ENCODE results near the gene ADRM1. TPM values are rescaled to one million over a fixed set of nuclear protein-coding genes. Genes with fewer than 3 reads are reported as not detected.

Gene ADRM1
- total and polyA plus RNA-seq, 12 donors: 67.7 to 192 (median 74.7) TPM

- Histone ChIP-seq H3K4me1 (peaks cover 18 to 58% (median 30%) of the 10 kb centered on the region in 9 donors), H3K36me3 (peaks cover 8 to 61% (median 45%) of the 10 kb centered on the region in 9 donors), H3K4me3 (peak overlapping the region; percentile 79 to 98 (median 88)), H3K9me3 (no peaks in the 10 kb centered on the region), H3K27me3 (no peaks in the 10 kb centered on the region), H3K27ac (peak overlapping the region; percentile 92 to 100 (median 98))
- 2% methylated on average over 66 of the region's 66 CpGs for WGBS, 2 donors
- intact Hi-C loops (cut with DNase I): loop anchor here (2.0 to 10.0 kb wide), 8 partner anchors 64 to 191 kb away; partner anchors contain the start of genes RPS21 (in 3 of the 10) and LAMA5 (in 1 of the 10)
- TF ChIP-seq CTCF (IDR thresholded peaks at IDR 0.05): no peak
- peak in 1 of 8 donors; percentile 1 for ATAC-seq
- DNase-seq: no peak
These were observed 786 bp downstream of the ADRM1 start for GRCh38 chr20:62303340-62304226.

- DNase-seq: no peak
- no peak for TF ChIP-seq CTCF (IDR thresholded peaks at IDR 0.05)
- Histone ChIP-seq H3K27me3 (no peaks in the 10 kb centered on the region), H3K36me3 (peaks cover 8 to 61% (median 48%) of the 10 kb centered on the region in 9 donors), H3K27ac (peak overlapping the region in 9 of 10 donors; percentile 15 to 99 (median 98)), H3K4me3 (peak overlapping the region in 9 of 10 donors; percentile 79 to 98 (median 88)), H3K9me3 (no peaks in the 10 kb centered on the region), H3K4me1 (peaks cover 18 to 59% (median 30%) of the 10 kb centered on the region in 9 donors)
- intact Hi-C loops (cut with DNase I): loop anchor here in 8 of 10 donors (5.0 to 10.0 kb wide), 8 partner anchors 38 to 190 kb away; partner anchors contain the start of genes RPS21 (in 2 of the 8) and LAMA5 (in 1 of the 8)
- 75 to 78% methylated on average over 29 of the region's 29 CpGs for WGBS, 2 donors
- ATAC-seq: no peak
These were observed 1.7 kb downstream of the ADRM1 start for GRCh38 chr20:62304331-62305148.

- peak overlapping the region in 4 of 10 donors; percentile 80 to 98 (median 92) for H3K4me3 ChIP-seq
- H3K36me3 ChIP-seq: peaks cover 8 to 64% (median 55%) of the 10 kb centered on the region in 9 donors
- ATAC-seq (no peak), DNase-seq (no peak)
- H3K9me3 ChIP-seq: no peaks in the 10 kb centered on the region
- H3K4me1 ChIP-seq: peaks cover 18 to 59% (median 30%) of the 10 kb centered on the region in 9 donors
- intact Hi-C loops (cut with DNase I): loop anchor here in 3 of 10 donors (5.0 to 10.0 kb wide), 3 partner anchors 37 to 190 kb away; no protein-coding TSS in a partner anchor
- WGBS, 2 donors: 76 to 78% methylated on average over 18 of the region's 18 CpGs
- H3K27me3 ChIP-seq: no peaks in the 10 kb centered on the region
- no peak for TF ChIP-seq CTCF (IDR thresholded peaks at IDR 0.05)
- peak overlapping the region in 5 of 10 donors; percentile 9 to 99 (median 97) for H3K27ac ChIP-seq
These were observed 2.5 kb downstream of the ADRM1 start for GRCh38 chr20:62305149-62305764.

Data from heart right ventricle (tissue), 16 donors.